LNCaP clone FGC (cell line): ENCODE measurements around the gene KIF1A.

ENCODE experiments used
- DNase-seq: peaks from one replicate; pipeline ENCODE4 v3.0.0-alpha.2; 2011; ENCODE audit warnings: low read depth
- H3K4me3 ChIP-seq: 2 replicates; pipeline ENCODE4 v1.5.1; 2011; ENCODE audit warnings: mild to moderate bottlenecking, low read depth, low read length, control low read depth
- CTCF ChIP-seq: IDR thresholded peaks from 2 replicates; pipeline ENCODE4 v1.5.1; 2012; ENCODE audit warnings: mild to moderate bottlenecking; ENCODE audit not compliant: control insufficient read depth, insufficient read depth; ENCODE audit errors: extremely low read depth

KIF1A gene

GRCh38 chr2:240822280-240822847 lies 2.3 kb upstream of the KIF1A start:
- DNase-seq = no peak
- TF ChIP-seq CTCF = no peak
- no peak overlapping the region for H3K4me3 ChIP-seq

- no peak overlapping the region for H3K4me3 ChIP-seq
- no peak for DNase-seq
- TF ChIP-seq CTCF = no peak
These were observed 1.4 kb upstream of the KIF1A start for GRCh38 chr2:240821429-240821778.

GRCh38 chr2:240820607-240821428 lies 799 bp upstream of the KIF1A start:
- no peak for DNase-seq
- peak overlapping the region; percentile 29; the same call in 1 of the 2 replicates for H3K4me3 ChIP-seq
- TF ChIP-seq CTCF = no peak

GRCh38 chr2:240819126-240819857 lies 727 bp downstream of the KIF1A start:
- peak overlapping the region; percentile 68 for H3K4me3 ChIP-seq
- TF ChIP-seq CTCF = no peak
- DNase-seq = no peak

- no peak for DNase-seq
- no peak overlapping the region for H3K4me3 ChIP-seq
- TF ChIP-seq CTCF = no peak
These were observed 1.5 kb downstream of the KIF1A start for GRCh38 chr2:240818293-240819125.

GRCh38 chr2:240817496-240818292 lies 2.3 kb downstream of the KIF1A start:
- no peak for TF ChIP-seq CTCF
- DNase-seq = no peak
- H3K4me3 ChIP-seq = no peak overlapping the region
